Sigmoid colon (tissue), 4 donors: ENCODE results near the gene OR52E6.

Source experiments
- EP300 ChIP-seq, 4 donors: sonication (generic); formaldehyde crosslinking; IDR thresholded peaks; one replicate each; pipeline ENCODE4 v1.6.1; 2017; ENCODE audit warnings: antibody characterized with exemption in 4 of 4
- POLR2A ChIP-seq, 2 donors: fragments of 450-650 bp; IDR thresholded peaks; one replicate each; pipeline ENCODE4 v1.6.1; 2016; ENCODE audit warnings: antibody characterized with exemption in 2 of 2, mild to moderate bottlenecking in 2 of 2, moderate library complexity in 2 of 2
- TF ChIP-seq, protein P1 (sequence below), 4 experiments: fragments of 450-650 bp in 3 of 4; fragments of 200-600 bp in 1 of 4; IDR thresholded peaks; one replicate each; pipeline ENCODE4 v1.5.1; 2016 to 2019; ENCODE audit warnings: antibody characterized with exemption in 4 of 4, mild to moderate bottlenecking in 3 of 4, moderate library complexity in 2 of 4

DNA sequence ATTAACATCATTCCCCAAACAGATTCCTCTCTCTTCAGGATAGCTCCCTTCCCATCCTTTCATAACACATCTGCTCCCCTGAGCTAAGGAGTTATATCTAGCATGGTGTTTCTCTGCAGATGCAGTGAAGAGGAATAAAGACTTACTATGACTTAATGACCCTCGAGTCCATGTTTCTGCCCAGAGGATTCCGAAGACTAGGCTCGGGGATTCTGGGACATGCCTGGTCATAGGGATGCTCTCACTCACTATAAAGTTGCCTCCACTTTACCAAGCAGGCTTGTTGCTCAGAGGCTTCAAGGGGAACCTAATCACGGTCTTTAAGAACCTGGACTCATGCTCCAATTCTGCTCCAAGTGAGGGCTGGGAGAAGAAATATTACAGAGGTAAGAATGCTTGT lies 38.6 kb upstream of the OR52E6 start, which contains the start of gene OR52E4:
- TF ChIP-seq, protein P1, sequence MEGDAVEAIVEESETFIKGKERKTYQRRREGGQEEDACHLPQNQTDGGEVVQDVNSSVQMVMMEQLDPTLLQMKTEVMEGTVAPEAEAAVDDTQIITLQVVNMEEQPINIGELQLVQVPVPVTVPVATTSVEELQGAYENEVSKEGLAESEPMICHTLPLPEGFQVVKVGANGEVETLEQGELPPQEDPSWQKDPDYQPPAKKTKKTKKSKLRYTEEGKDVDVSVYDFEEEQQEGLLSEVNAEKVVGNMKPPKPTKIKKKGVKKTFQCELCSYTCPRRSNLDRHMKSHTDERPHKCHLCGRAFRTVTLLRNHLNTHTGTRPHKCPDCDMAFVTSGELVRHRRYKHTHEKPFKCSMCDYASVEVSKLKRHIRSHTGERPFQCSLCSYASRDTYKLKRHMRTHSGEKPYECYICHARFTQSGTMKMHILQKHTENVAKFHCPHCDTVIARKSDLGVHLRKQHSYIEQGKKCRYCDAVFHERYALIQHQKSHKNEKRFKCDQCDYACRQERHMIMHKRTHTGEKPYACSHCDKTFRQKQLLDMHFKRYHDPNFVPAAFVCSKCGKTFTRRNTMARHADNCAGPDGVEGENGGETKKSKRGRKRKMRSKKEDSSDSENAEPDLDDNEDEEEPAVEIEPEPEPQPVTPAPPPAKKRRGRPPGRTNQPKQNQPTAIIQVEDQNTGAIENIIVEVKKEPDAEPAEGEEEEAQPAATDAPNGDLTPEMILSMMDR (IDR thresholded peaks at IDR 0.05) = no peak
- TF ChIP-seq POLR2A (IDR thresholded peaks at IDR 0.05) = no peak
- TF ChIP-seq EP300 (IDR thresholded peaks at IDR 0.05) = no peak
